MCF 10A (cell line): ENCODE results near the gene FBH1. TPM values are rescaled to one million over a fixed set of nuclear protein-coding genes. Genes with fewer than 3 reads are reported as not detected.

Source experiments
- BruUV-seq: library from RNA; stranded (reverse); fragments of 400-500 nt; replicated peaks from 2 replicates; lab custom pipeline; 2021; lab: Mats Ljungman, UMichigan
- CTCF ChIA-PET: fragments of 300-600 bp; sonication (Branson Sonifier 250); formaldehyde crosslinking; extraction: SDS; loops from one replicate; lab custom pipeline; 2021; ENCODE audit warnings: antibody characterized with exemption, inconsistent platforms; lab: Yijun Ruan, JAX
- POLR2A ChIA-PET: fragments of 300-600, 350-650 bp; sonication (Branson Sonifier 250); formaldehyde crosslinking; extraction: SDS; loops from one replicate; lab custom pipeline; 2020; ENCODE audit warnings: antibody characterized with exemption, inconsistent platforms; lab: Yijun Ruan, JAX
- DNase-seq: peaks from one replicate; pipeline ENCODE4 v3.0.0-alpha.2; 2018; ENCODE audit not compliant: unreplicated experiment
- H3K27ac Mint-ChIP-seq: one replicate; pipeline ENCODE4 v1.8.0; 2022; ENCODE audit warnings: mild to moderate bottlenecking, low read depth, mixed read lengths; ENCODE audit not compliant: unreplicated experiment
- H3K27me3 Mint-ChIP-seq: one replicate; pipeline ENCODE4 v1.8.0; 2022; ENCODE audit warnings: mixed read lengths; ENCODE audit not compliant: insufficient read depth, unreplicated experiment
- H3K36me3 Mint-ChIP-seq: one replicate; pipeline ENCODE4 v1.8.0; 2022; ENCODE audit warnings: mild to moderate bottlenecking, moderate library complexity, mixed read lengths; ENCODE audit not compliant: insufficient read depth, unreplicated experiment
- H3K4me1 Mint-ChIP-seq: one replicate; pipeline ENCODE4 v1.8.0; 2022; ENCODE audit warnings: mixed read lengths; ENCODE audit not compliant: insufficient read depth, unreplicated experiment
- H3K4me3 Mint-ChIP-seq: one replicate; pipeline ENCODE4 v1.8.0; 2022; ENCODE audit warnings: mild to moderate bottlenecking, moderate library complexity, mixed read lengths; ENCODE audit not compliant: unreplicated experiment
- H3K9me3 Mint-ChIP-seq: one replicate; pipeline ENCODE4 v1.8.0; 2022; ENCODE audit warnings: mixed read lengths; ENCODE audit not compliant: unreplicated experiment
- CTCF ChIP-seq: fragments of 200-600 bp; IDR thresholded peaks from one replicate; pipeline ENCODE4 v1.8.0; 2022; ENCODE audit warnings: antibody characterized with exemption, mild to moderate bottlenecking; ENCODE audit not compliant: unreplicated experiment
- intact Hi-C: fragments of 100-400 bp; cut with micrococcal nuclease; formaldehyde crosslinking; loops from 2 replicates; pipeline ENCODE4 v1.14.1; 2022
- total RNA-seq: library from RNA; stranded (reverse); gene quantifications from 2 replicates; pipeline ENCODE4 v1.2.3, GENCODE V29; 2022

Gene FBH1
- total RNA-seq, 1 experiment from 2014 or later = 61.8 TPM

- intact Hi-C loops = loop anchor here (2.0 kb wide), 2 partner anchors 26 to 88 kb away; partner anchors contain the start of gene ANKRD16
- BruUV-seq = no TSS peak
- POLR2A ChIA-PET = interaction anchor here (0.6 to 5.0 kb wide), 18 partner anchors 12 to 421 kb away, joined by 3 to 64 read pairs (median 4); partner anchors contain the start of genes ANKRD16, FBH1 and GDI2
- peak overlapping the region; percentile 73 for H3K4me3 Mint-ChIP-seq
- CTCF ChIA-PET = interaction anchor here (0.6 to 2.6 kb wide), 10 partner anchors 13 to 233 kb away, joined by 3 to 20 read pairs (median 4); partner anchors contain the start of genes ANKRD16 and FBH1
- no peaks in the 10 kb centered on the region for H3K9me3 Mint-ChIP-seq
- TF ChIP-seq CTCF = no peak
- no peaks in the 10 kb centered on the region for H3K36me3 Mint-ChIP-seq
- peaks cover under 1% of the 10 kb centered on the region for H3K4me1 Mint-ChIP-seq
- peak overlapping the region; percentile 43 for H3K27ac Mint-ChIP-seq
- DNase-seq = peak; percentile 48
- no peaks in the 10 kb centered on the region for H3K27me3 Mint-ChIP-seq
These were observed 86.7 kb downstream of the FBH1 start for GRCh38 chr10:5976512-5977470.

- ChIA-PET CTCF (interaction anchor here (0.6 to 2.6 kb wide), 8 partner anchors 26 to 232 kb away, joined by 3 to 20 read pairs (median 4); partner anchors contain the start of genes ANKRD16 and FBH1), POLR2A (interaction anchor here (0.9 to 5.0 kb wide), 12 partner anchors 17 to 248 kb away, joined by 3 to 64 read pairs (median 6); partner anchors contain the start of genes ANKRD16 and FBH1)
- Mint-ChIP-seq H3K36me3 (no peaks in the 10 kb centered on the region), H3K4me3 (peak within 1 kb of the TSS; percentile 73), H3K27me3 (no peaks in the 10 kb centered on the region), H3K9me3 (no peaks in the 10 kb centered on the region), H3K4me1 (no peaks in the 10 kb centered on the region), H3K27ac (peak within 1 kb of the TSS; percentile 70)
- intact Hi-C loops = loop anchor here (2.0 kb wide), 2 partner anchors 27 to 89 kb away; partner anchors contain the start of gene ANKRD16
- no TSS peak for BruUV-seq
- peak; percentile 80 for DNase-seq
- no peak for TF ChIP-seq CTCF
These were observed 87.6 kb downstream of the FBH1 start, which contains the start of gene IL15RA for GRCh38 chr10:5977471-5978229. TSS of gene IL15RA (minus strand) at chr10:5977543. CDS start at chr10:5977492, 51 bp downstream.

GRCh38 chr10:5978230-5978489 lies 88.1 kb downstream of the FBH1 start:
- peak overlapping the region; percentile 73 for H3K4me3 Mint-ChIP-seq
- H3K36me3 Mint-ChIP-seq = no peaks in the 10 kb centered on the region
- H3K4me1 Mint-ChIP-seq = no peaks in the 10 kb centered on the region
- ChIA-PET CTCF (interaction anchor here (0.6 to 2.6 kb wide), 10 partner anchors 27 to 1094 kb away, joined by 3 to 20 read pairs (median 4); partner anchors contain the start of genes ANKRD16 and FBH1), POLR2A (interaction anchor here (0.5 to 5.0 kb wide), 10 partner anchors 16 to 148 kb away, joined by 3 to 64 read pairs (median 5); partner anchors contain the start of genes ANKRD16 and FBH1)
- H3K27ac Mint-ChIP-seq = peak overlapping the region; percentile 70
- intact Hi-C loops = no loop called here
- no peaks in the 10 kb centered on the region for H3K27me3 Mint-ChIP-seq
- DNase-seq = no peak
- no TSS peak for BruUV-seq
- H3K9me3 Mint-ChIP-seq = no peaks in the 10 kb centered on the region
- TF ChIP-seq CTCF = no peak
